GDM1 (cell line): ENCODE measurements around the gene C20orf96.
"Not testable (repeated sequence)": the region's sequence is repeated elsewhere in the genome, so short reads cannot be mapped to it uniquely, and the experiment has no call there.

Source experiments
- DNase-seq: peaks from one replicate; lab custom pipeline; 2025; lab: John Stamatoyannopoulos, UW

The C20orf96 gene

GRCh38 chr20:237489-237888, 53.1 kb downstream of the C20orf96 start:
- peak; percentile 80 for DNase-seq

DNA sequence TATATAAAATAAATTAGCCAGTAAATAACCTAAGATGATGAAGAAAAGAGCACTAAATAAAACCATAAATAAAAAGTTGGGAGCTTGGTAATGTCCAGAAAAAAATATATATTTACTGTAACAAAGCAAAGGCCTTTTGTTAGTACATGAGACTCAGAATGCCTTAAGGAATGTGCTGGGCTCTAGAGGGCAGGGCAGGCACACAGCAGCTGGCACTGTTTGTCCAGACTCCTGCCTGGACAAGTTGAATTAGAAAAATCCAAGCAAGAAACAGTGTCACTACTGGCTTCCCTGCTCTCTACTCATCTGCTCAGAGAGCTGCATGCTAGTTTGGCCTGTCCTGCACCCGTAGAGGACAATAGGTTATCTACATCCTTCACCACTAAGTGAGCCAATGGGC, 54.7 kb downstream of the C20orf96 start:
- peak; percentile 6 for DNase-seq

DNA sequence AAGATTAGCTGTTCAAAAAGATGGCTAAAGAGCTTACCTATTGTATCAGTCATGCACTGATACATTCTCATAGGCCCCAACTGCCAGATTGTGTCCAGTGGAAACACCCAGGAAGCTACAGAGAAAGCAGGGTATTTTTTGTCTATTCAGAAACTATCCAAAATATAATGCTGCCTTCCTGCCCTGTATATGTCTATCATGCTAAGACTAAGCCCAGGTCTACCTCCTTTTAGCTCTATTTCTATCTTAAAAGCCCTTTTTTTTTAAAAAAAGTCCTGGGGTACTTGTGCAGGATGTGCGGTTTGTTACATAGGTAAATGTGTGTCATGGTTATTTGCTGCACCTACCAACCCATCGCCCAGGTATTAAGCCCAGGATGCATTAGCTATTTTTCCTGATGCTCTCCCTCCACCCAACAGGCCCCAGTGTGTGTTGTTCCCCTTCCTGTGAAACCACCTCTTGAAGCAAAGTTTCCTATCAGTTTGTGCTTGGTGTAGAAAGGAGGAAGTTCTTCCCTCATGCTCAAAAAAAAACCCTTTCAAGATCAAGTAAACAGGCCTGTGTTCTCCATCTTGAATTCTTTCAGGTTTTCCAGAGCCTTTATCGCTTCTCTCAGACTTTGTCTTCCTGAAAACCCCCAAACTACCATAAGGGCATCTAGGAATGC, 63.0 kb downstream of the C20orf96 start:
- DNase-seq = peak; percentile 63

DNA sequence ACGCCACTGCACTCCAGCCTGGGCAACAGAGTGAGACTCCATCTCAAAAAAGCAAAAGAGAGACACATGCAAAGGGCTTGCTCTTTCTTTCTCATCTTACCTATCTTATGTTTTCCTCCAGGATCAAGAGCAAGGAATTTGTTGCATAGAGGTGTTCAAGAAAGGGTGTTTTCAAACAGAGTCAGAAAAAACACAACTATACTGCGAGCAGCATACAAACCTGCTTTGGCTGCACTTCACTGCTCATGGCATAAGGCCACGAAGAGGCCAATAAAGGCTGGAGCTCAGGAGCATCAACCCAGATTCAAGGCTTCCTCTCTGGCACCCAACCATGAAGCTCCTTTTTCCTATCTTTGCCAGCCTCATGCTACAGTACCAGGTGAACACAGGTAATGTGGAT, 63.6 kb downstream of the C20orf96 start, which contains the start of gene DEFB129:
Gene DEFB129 (plus strand): TSS at position 301 of the 400 bp plus-strand sequence. CDS start 31 bp downstream, at position 332.
- DNase-seq = no peak

GRCh38 chr20:225879-226278, 64.7 kb downstream of the C20orf96 start:
- DNase-seq = not testable (repeated sequence)

- no peak for DNase-seq
These were observed 69.2 kb downstream of the C20orf96 start for GRCh38 chr20:221258-221830.
